Measurements from ENCODE around the gene ZBTB9. TPM values are rescaled to one million over a fixed set of nuclear protein-coding genes. Genes with fewer than 3 reads are reported as not detected.

The ZBTB9 gene
- total RNA-seq (ENCODE audit: low replicate concordance): 3.8 and 5.5 TPM in 2 replicates

GRCh38 chr6:33454009-33454946, at the start of gene ZBTB9:
Gene ZBTB9 (plus strand): TSS chr6:33454576. CDS start chr6:33455101, 525 bp downstream.
- peak within 1 kb of the TSS; percentile 96 for H3K4me3 ChIP-seq (ENCODE audit: low read depth, low read length)
- no peak for TF ChIP-seq CTCF (IDR thresholded peaks at IDR 0.05; ENCODE audit: insufficient read depth, low read length)
- peak; percentile 95 for DNase-seq (ENCODE audit: low read depth)

GRCh38 chr6:33404884-33405283, 49.5 kb upstream of the ZBTB9 start:
- H3K4me3 ChIP-seq (ENCODE audit: low read depth, low read length): no peak overlapping the region
- TF ChIP-seq CTCF (IDR thresholded peaks at IDR 0.05; ENCODE audit: insufficient read depth, low read length): no peak
- no peak for DNase-seq (ENCODE audit: low read depth)

GRCh38 chr6:33405386-33405940, 48.9 kb upstream of the ZBTB9 start:
- DNase-seq (ENCODE audit: low read depth): no peak
- TF ChIP-seq CTCF (IDR thresholded peaks at IDR 0.05; ENCODE audit: insufficient read depth, low read length): no peak
- H3K4me3 ChIP-seq (ENCODE audit: low read depth, low read length): no peak overlapping the region

- no peak for DNase-seq (ENCODE audit: low read depth)
- TF ChIP-seq CTCF (IDR thresholded peaks at IDR 0.05; ENCODE audit: insufficient read depth, low read length): no peak
- H3K4me3 ChIP-seq (ENCODE audit: low read depth, low read length): no peak overlapping the region
These were observed 48.2 kb upstream of the ZBTB9 start for GRCh38 chr6:33406126-33406525.

GRCh38 chr6:33407132-33407718, 47.2 kb upstream of the ZBTB9 start:
- H3K4me3 ChIP-seq (ENCODE audit: low read depth, low read length): no peak overlapping the region
- DNase-seq (ENCODE audit: low read depth): peak; percentile 79
- peak; percentile 30 for TF ChIP-seq CTCF (IDR thresholded peaks at IDR 0.05; ENCODE audit: insufficient read depth, low read length)

DNA sequence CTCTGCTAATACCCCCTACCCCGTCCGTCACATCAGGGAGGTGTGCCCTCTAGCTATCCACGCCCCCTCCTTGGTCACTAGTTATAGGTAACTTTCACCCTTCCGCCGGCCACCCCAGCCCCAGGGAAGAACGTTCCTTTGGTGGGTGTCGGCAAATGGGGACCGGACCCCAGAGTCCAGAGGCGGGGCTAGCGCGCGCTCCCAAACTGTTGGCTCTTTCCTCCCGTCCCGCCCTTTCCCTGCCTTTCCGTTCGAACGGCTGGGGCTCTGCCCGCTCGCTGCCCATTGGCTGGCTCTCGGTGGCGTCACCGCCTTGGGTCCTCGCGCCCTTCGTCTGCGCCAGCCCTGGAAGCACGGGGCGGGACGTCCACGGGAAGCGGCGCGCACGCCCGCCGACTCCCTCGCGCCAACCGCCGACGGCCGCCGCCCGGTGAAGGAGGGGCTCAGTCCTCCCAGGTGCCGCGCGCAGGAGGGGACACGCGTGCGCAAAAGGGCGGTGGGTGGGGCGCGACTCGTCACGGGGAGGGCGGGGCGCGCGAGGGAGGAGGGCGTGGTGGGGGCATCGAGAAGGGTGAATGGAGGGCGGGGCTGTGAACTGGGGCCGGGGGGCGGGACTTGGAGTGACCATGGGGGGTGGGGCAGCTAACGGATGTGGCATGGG, 44.2 kb upstream of the ZBTB9 start:
- peak overlapping the region; percentile 76 for H3K4me3 ChIP-seq (ENCODE audit: low read depth, low read length)
- DNase-seq (ENCODE audit: low read depth): peak; percentile 96
- no peak for TF ChIP-seq CTCF (IDR thresholded peaks at IDR 0.05; ENCODE audit: insufficient read depth, low read length)

All from fibroblast of the aortic adventitia (primary cell).